ENCODE results near the gene OR5K1.

OR5K1 gene

DNA sequence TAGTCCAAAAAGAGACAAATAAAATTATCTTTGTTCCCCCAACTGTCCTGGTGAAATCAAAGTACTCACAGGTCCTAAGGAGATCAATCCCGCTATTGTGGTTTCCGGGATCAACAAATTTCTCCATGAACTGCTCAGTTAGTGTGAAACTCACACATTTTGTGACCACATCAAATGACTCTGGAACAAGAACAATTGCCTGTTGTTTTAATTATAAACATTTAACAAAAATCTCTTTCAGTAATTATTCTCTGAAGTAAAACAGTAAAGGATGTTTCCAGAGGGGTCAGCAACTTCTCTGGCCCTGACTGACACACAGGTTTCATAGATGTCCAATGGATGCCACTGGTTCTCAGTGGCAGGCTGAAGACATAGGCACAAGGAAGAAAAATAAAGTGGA lies 55.8 kb downstream of the OR5K1 start:
- CTCF ChIA-PET, result no interaction called here
- POLR2A ChIA-PET, result no interaction called here
- no peak for DNase-seq (ENCODE audit: low read depth, low spot score)
- H3K4me3 ChIP-seq (ENCODE audit: low read depth, low read length), result no peak overlapping the region
- TF ChIP-seq, protein P1, sequence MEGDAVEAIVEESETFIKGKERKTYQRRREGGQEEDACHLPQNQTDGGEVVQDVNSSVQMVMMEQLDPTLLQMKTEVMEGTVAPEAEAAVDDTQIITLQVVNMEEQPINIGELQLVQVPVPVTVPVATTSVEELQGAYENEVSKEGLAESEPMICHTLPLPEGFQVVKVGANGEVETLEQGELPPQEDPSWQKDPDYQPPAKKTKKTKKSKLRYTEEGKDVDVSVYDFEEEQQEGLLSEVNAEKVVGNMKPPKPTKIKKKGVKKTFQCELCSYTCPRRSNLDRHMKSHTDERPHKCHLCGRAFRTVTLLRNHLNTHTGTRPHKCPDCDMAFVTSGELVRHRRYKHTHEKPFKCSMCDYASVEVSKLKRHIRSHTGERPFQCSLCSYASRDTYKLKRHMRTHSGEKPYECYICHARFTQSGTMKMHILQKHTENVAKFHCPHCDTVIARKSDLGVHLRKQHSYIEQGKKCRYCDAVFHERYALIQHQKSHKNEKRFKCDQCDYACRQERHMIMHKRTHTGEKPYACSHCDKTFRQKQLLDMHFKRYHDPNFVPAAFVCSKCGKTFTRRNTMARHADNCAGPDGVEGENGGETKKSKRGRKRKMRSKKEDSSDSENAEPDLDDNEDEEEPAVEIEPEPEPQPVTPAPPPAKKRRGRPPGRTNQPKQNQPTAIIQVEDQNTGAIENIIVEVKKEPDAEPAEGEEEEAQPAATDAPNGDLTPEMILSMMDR (IDR thresholded peaks at IDR 0.05; ENCODE audit: insufficient read depth, low read length, missing control alignments), result no peak

DNA sequence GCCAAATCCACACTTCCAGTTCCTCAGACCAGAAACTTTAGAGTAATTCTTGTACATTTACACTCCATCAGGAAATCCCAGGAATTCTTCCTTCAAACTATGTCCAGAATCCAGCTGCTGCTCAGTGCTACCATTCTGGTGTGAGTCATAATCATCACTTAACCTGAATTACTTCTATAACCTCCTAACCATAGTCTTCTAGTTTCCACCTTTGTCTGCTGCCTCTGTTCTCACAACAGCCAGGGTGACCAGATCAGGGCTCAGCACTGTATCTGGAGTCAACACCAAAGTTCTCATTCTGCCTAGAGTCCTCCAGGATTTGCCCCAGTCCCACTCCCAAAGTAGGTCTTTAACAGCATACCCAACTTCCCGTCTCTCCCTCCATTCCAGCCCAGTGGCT lies 56.4 kb downstream of the OR5K1 start:
- DNase-seq (ENCODE audit: low read depth, low spot score), result no peak
- H3K4me3 ChIP-seq (ENCODE audit: low read depth, low read length), result no peak overlapping the region
- TF ChIP-seq, protein P1 (IDR thresholded peaks at IDR 0.05; ENCODE audit: insufficient read depth, low read length, missing control alignments), result no peak
- CTCF ChIA-PET, result no interaction called here
- POLR2A ChIA-PET, result no interaction called here

DNA sequence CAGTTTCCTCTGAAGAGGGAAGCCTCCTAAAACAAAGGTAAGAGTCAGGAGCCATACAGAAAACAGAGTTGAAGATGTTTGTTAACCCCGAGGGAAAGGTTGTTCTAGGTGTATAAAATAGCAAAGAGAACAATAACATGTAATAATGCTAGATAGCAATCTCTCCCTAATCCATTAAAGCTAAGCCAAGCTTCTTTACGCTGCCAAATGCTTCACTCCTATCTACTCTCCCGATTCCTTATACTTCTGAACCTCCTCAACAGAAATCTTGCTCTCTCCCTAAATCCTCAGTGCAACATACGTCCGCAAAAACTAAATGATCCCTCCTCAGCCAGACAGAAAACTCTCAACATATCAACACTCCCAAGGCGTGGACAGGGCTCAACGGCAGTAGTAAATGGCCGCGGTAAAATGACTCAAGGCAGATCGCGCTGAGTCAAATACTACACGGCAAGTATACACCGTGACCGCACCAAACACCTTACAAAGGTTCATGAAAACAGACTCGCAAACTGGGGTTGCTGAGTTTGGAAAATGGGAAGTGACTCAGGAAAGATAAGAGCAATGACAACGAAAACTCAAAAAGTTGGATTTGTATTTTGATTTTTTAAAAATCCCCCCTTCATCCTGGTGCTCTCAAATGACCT lies 59.0 kb downstream of the OR5K1 start:
- ChIA-PET CTCF (no interaction called here), POLR2A (interaction anchor here (1.2 kb wide), 1 partner anchor 700 kb away, joined by 4 read pairs; the partner anchor contains the start of gene CRYBG3)
- TF ChIP-seq, protein P1 (IDR thresholded peaks at IDR 0.05; ENCODE audit: insufficient read depth, low read length, missing control alignments), result no peak
- DNase-seq (ENCODE audit: low read depth, low spot score), result no peak
- H3K4me3 ChIP-seq (ENCODE audit: low read depth, low read length), result peak overlapping the region; percentile 74

Measured in AG04449 (cell line).